Liver (tissue), 9 donors: ENCODE measurements around the gene CD81. TPM values are rescaled to one million over a fixed set of nuclear protein-coding genes. Genes with fewer than 3 reads are reported as not detected.

ENCODE experiments used
- DNase-seq: peaks from one replicate; pipeline ENCODE4 v3.0.0-alpha.2; 2017; ENCODE audit warnings: low spot score
- H3K27ac ChIP-seq, 2 donors: one replicate each; pipeline ENCODE4 v1.7.0; 2013; ENCODE audit warnings: inconsistent platforms in 2 of 2, low read length in 2 of 2, control low read depth in 1 of 2, low read depth in 1 of 2, mild to moderate bottlenecking in 1 of 2
- H3K27me3 ChIP-seq, 4 donors: one replicate each; pipeline versions ENCODE4 v1.6.1 to v1.7.0; 2013; ENCODE audit warnings: low read length in 3 of 4, inconsistent platforms in 1 of 4, mild to moderate bottlenecking in 1 of 4, moderate library complexity in 1 of 4; ENCODE audit not compliant: control insufficient read depth in 4 of 4, insufficient read depth in 4 of 4
- H3K36me3 ChIP-seq, 4 donors: one replicate each; pipeline versions ENCODE4 v1.6.1 to v1.7.0; 2013; ENCODE audit warnings: low read length in 3 of 4, mild to moderate bottlenecking in 3 of 4, low read depth in 1 of 4, moderate library complexity in 1 of 4; ENCODE audit not compliant: control insufficient read depth in 4 of 4, insufficient read depth in 3 of 4
- H3K4me1 ChIP-seq, 4 donors: one replicate each; pipeline versions ENCODE4 v1.6.1 to v1.7.0; 2013; ENCODE audit warnings: low read length in 3 of 4, mild to moderate bottlenecking in 3 of 4, moderate library complexity in 1 of 4; ENCODE audit not compliant: control insufficient read depth in 4 of 4, insufficient read depth in 4 of 4
- H3K4me3 ChIP-seq, 3 donors: one replicate each; pipeline versions ENCODE4 v1.6.1 to v1.7.0; 2013; ENCODE audit warnings: low read length in 3 of 3, control low read depth in 1 of 3, low read depth in 1 of 3, mild to moderate bottlenecking in 1 of 3
- H3K9ac ChIP-seq, 2 donors: one replicate each; pipeline ENCODE4 v1.7.0; 2013; ENCODE audit warnings: low read length in 2 of 2, mild to moderate bottlenecking in 2 of 2, moderate library complexity in 2 of 2, control low read depth in 1 of 2, low read depth in 1 of 2
- H3K9me3 ChIP-seq, 4 donors: one replicate each; pipeline versions ENCODE4 v1.6.1 to v1.7.0; 2013; ENCODE audit warnings: low read length in 3 of 4; ENCODE audit not compliant: control insufficient read depth in 4 of 4
- ATF3 ChIP-seq: IDR thresholded peaks from 2 replicates; pipeline ENCODE4 v1.6.1; 2016; ENCODE audit warnings: antibody characterized with exemption
- CTCF ChIP-seq: fragments of 150-350 bp; IDR thresholded peaks from 2 replicates; pipeline ENCODE4 v1.5.1; 2017; ENCODE audit warnings: improper control_type of control experiment, low read depth, low read length; ENCODE audit not compliant: missing input control
- EGR1 ChIP-seq, 2 donors: IDR thresholded peaks; 2 replicates each; pipeline ENCODE4 v1.6.1; 2016 to 2018; ENCODE audit warnings: antibody characterized with exemption in 2 of 2, low read depth in 2 of 2
- FOXA1 ChIP-seq: IDR thresholded peaks from 2 replicates; pipeline ENCODE4 v1.6.1; 2016; ENCODE audit warnings: antibody characterized with exemption
- FOXA2 ChIP-seq: IDR thresholded peaks from 2 replicates; pipeline ENCODE4 v1.6.1; 2016; ENCODE audit warnings: antibody characterized with exemption
- GABPA ChIP-seq, 2 donors: IDR thresholded peaks in 1 of 2; conservative IDR thresholded peaks in 1 of 2; 2 replicates each; pipeline ENCODE4 v1.6.1; 2016; ENCODE audit warnings: antibody characterized with exemption in 2 of 2, mild to moderate bottlenecking in 1 of 2, moderate library complexity in 1 of 2
- HNF4A ChIP-seq, 2 donors: conservative IDR thresholded peaks; 2 replicates each; pipeline ENCODE4 v1.6.1; 2016; ENCODE audit warnings: antibody characterized with exemption in 2 of 2, mild to moderate bottlenecking in 2 of 2
- HNF4G ChIP-seq: IDR thresholded peaks from 2 replicates; pipeline ENCODE4 v1.6.1; 2016; ENCODE audit warnings: antibody characterized with exemption
- JUND ChIP-seq, 2 donors: IDR thresholded peaks; 2 replicates each; pipeline ENCODE4 v1.6.1; 2016; ENCODE audit warnings: antibody characterized with exemption in 2 of 2
- MAX ChIP-seq: IDR thresholded peaks from 2 replicates; pipeline ENCODE4 v1.6.1; 2016; ENCODE audit warnings: antibody characterized with exemption
- NR2F2 ChIP-seq: IDR thresholded peaks from 2 replicates; pipeline ENCODE4 v1.6.1; 2016; ENCODE audit warnings: antibody characterized with exemption
- RAD21 ChIP-seq, 2 donors: IDR thresholded peaks; 2 replicates each; pipeline ENCODE4 v1.6.1; 2016; ENCODE audit warnings: antibody characterized with exemption in 2 of 2, mild to moderate bottlenecking in 2 of 2
- REST ChIP-seq: IDR thresholded peaks from 2 replicates; pipeline ENCODE4 v1.6.1; 2016; ENCODE audit warnings: antibody characterized with exemption, mild to moderate bottlenecking
- RXRA ChIP-seq, 2 donors: IDR thresholded peaks; 2 replicates each; pipeline ENCODE4 v1.6.1; 2017 to 2018; ENCODE audit warnings: antibody characterized with exemption in 2 of 2, mild to moderate bottlenecking in 1 of 2
- SP1 ChIP-seq: IDR thresholded peaks from 2 replicates; pipeline ENCODE4 v1.6.1; 2018; ENCODE audit warnings: antibody characterized with exemption, mild to moderate bottlenecking
- TAF1 ChIP-seq: conservative IDR thresholded peaks from 2 replicates; pipeline ENCODE4 v1.6.1; 2016; ENCODE audit warnings: antibody characterized with exemption, mild to moderate bottlenecking
- YY1 ChIP-seq: IDR thresholded peaks from 2 replicates; pipeline ENCODE4 v1.6.1; 2016; ENCODE audit warnings: antibody characterized with exemption, mild to moderate bottlenecking
- ZBTB33 ChIP-seq: IDR thresholded peaks from 2 replicates; pipeline ENCODE4 v1.6.1; 2016; ENCODE audit warnings: antibody characterized with exemption
- WGBS: extraction: QIAGEN DNeasy Blood & Tissue Kit; methylation state at CpG from one replicate; pipeline ENCODE4 v1.1.7; 2013; 5-methylcytosine and 5-hydroxymethylcytosine counted together
- polyA plus RNA-seq, 2 donors: library from polyadenylated mRNA; stranded (reverse) in 1 of 2; unstranded in 1 of 2; fragments of 200-250 nt in 1 of 2; fragments of >200 nt in 1 of 2; fragmentation: Nextera tagmentation in 1 of 2; extraction: Ambion mirVana in 1 of 2; gene quantifications; one replicate each; pipeline versions ENCODE4 v1.2.1 to v1.2.3, GENCODE V29; 2013 to 2015
- total RNA-seq, 2 donors: library from RNA; depleted of rRNA; stranded (reverse); fragments of >200 nt; gene quantifications; one replicate each; pipeline ENCODE4 v1.2.3, GENCODE V29; 2014
- donor health status: healthy.
- donor health status: healthy.
- donor health status: healthy.
- donor health status: healthy.
- donor health status: healthy.

The CD81 gene
- total and polyA plus RNA-seq, 4 donors, result 76.9 to 712 (median 164) TPM

- Histone ChIP-seq H3K4me1 (no peaks in the 10 kb centered on the region), H3K4me3 (no peak overlapping the region), H3K9me3 (no peaks in the 10 kb centered on the region), H3K9ac (no peak overlapping the region), H3K27ac (no peak overlapping the region), H3K36me3 (no peaks in the 10 kb centered on the region), H3K27me3 (peaks cover 0 to 2% (median 0%) of the 10 kb centered on the region in 4 donors)
- TF ChIP-seq JUND (IDR thresholded peaks at IDR 0.05) (no peak), NR2F2 (no peak), TAF1 (no peak), EGR1 (IDR thresholded peaks at IDR 0.05; ENCODE audit: low read depth in 2 of 2) (no peak), RAD21 (IDR thresholded peaks at IDR 0.05) (no peak), CTCF (no peak), FOXA1 (no peak)
- 81% methylated on average over 4 of the region's 4 CpGs for WGBS
- DNase-seq, result no peak
These were observed 60.4 kb downstream of the CD81 start for GRCh38 chr11:2437516-2437915.

GRCh38 chr11:2439820-2440219 is 62.7 kb downstream of the CD81 start:
- DNase-seq, result no peak
- Histone ChIP-seq H3K4me3 (no peak overlapping the region), H3K9ac (no peak overlapping the region), H3K9me3 (no peaks in the 10 kb centered on the region), H3K4me1 (peaks cover 0 to 3% (median under 1%) of the 10 kb centered on the region in 4 donors), H3K36me3 (no peaks in the 10 kb centered on the region), H3K27me3 (peaks cover 0 to 2% (median 0%) of the 10 kb centered on the region in 4 donors), H3K27ac (no peak overlapping the region)
- 84% methylated on average over 3 of the region's 3 CpGs for WGBS
- no peak for TF ChIP-seq NR2F2
- no peak for TF ChIP-seq TAF1
- TF ChIP-seq GABPA (IDR thresholded peaks at IDR 0.05 in 1 of 2, conservative IDR thresholded peaks at IDR 0.05 in 1 of 2), result no peak
- no peak for TF ChIP-seq HNF4A (conservative IDR thresholded peaks at IDR 0.05)
- no peak for TF ChIP-seq FOXA2
- no peak for TF ChIP-seq HNF4G
- TF ChIP-seq MAX, result no peak
- TF ChIP-seq ZBTB33, result no peak
- TF ChIP-seq YY1, result no peak
- TF ChIP-seq RXRA (IDR thresholded peaks at IDR 0.05), result no peak
- no peak for TF ChIP-seq JUND (IDR thresholded peaks at IDR 0.05)
- no peak for TF ChIP-seq SP1
- no peak for TF ChIP-seq ATF3
- TF ChIP-seq CTCF, result no peak
- no peak for TF ChIP-seq RAD21 (IDR thresholded peaks at IDR 0.05)
- TF ChIP-seq FOXA1, result no peak
- no peak for TF ChIP-seq REST
- no peak for TF ChIP-seq EGR1 (IDR thresholded peaks at IDR 0.05; ENCODE audit: low read depth in 2 of 2)
